Keratinocyte (primary cell): ENCODE measurements around the gene FOXK1.

Experiments
- CTCF ChIP-seq, 3 experiments: IDR thresholded peaks in 1 of 3; conservative IDR thresholded peaks in 1 of 3; optimal IDR thresholded peaks in 1 of 3; 2 replicates in 2 of 3; 3 replicates in 1 of 3; pipeline versions ENCODE3 to v1.5.1; 2011; ENCODE audit warnings: low read length in 3 of 3, mild to moderate bottlenecking in 3 of 3, moderate library complexity in 2 of 3, control low read depth in 1 of 3, inconsistent platforms in 1 of 3; ENCODE audit not compliant: insufficient read depth in 2 of 3; ENCODE audit errors: extremely low read depth in 1 of 3
- EZH2 ChIP-seq: IDR thresholded peaks from one replicate; pipeline ENCODE4 v1.6.1; 2012; ENCODE audit warnings: inconsistent platforms, mild to moderate bottlenecking, low read length, moderate library complexity

- TF ChIP-seq CTCF (optimal IDR thresholded peaks at IDR 0.05 in 1 of 3, IDR thresholded peaks at IDR 0.05 in 1 of 3, conservative IDR thresholded peaks at IDR 0.05 in 1 of 3; ENCODE audit: extremely low read depth in 1 of 3, insufficient read depth in 2 of 3, low read length in 3 of 3) (no peak), EZH2 (no peak)
Observed at GRCh38 chr7:4693749-4694148, 11.7 kb downstream of the FOXK1 start.
